Measurements from ENCODE around the gene CEBPG.

DNA sequence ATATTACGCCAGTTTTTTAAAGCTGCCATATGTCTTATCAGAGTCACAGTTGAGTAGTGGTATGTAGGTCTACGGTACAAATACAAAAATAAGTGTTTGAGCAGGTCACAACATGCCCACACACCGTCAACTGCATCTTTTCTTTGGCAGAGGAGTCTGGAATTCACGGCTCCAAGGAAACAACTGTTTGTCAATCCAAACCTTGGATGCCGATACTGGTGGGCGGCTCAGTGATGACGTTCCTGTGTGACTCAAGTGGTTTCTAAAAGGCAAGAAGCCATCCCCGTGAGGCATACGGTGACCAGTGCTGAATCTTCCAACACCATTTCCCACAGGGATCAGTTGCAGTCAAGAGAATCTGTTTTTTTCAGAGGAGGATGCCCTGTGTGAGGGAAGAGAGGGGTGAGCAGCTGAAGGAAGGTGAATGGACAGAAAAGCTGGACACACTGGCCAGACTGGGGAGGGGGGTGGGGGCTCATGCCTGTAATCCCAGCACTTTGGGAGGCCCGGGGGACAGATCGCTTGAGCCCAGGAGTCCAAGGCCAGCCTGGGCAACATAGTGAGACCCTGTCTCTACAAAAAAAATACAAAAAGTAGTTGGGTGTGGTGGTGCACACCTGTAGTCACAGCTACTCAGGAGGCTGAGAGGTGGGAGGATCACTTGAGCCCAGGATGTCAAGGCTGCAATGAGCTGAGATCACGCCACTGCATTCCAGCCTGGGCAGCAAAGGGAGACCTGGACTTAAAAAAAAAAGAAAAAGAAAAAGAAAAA, 22.8 kb upstream of the CEBPG start:
- TF ChIP-seq, protein P1, sequence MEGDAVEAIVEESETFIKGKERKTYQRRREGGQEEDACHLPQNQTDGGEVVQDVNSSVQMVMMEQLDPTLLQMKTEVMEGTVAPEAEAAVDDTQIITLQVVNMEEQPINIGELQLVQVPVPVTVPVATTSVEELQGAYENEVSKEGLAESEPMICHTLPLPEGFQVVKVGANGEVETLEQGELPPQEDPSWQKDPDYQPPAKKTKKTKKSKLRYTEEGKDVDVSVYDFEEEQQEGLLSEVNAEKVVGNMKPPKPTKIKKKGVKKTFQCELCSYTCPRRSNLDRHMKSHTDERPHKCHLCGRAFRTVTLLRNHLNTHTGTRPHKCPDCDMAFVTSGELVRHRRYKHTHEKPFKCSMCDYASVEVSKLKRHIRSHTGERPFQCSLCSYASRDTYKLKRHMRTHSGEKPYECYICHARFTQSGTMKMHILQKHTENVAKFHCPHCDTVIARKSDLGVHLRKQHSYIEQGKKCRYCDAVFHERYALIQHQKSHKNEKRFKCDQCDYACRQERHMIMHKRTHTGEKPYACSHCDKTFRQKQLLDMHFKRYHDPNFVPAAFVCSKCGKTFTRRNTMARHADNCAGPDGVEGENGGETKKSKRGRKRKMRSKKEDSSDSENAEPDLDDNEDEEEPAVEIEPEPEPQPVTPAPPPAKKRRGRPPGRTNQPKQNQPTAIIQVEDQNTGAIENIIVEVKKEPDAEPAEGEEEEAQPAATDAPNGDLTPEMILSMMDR (IDR thresholded peaks at IDR 0.05) = no peak
- TF ChIP-seq POLR2A (IDR thresholded peaks at IDR 0.05) (no peak), EP300 (IDR thresholded peaks at IDR 0.05) (no peak), POLR2AphosphoS5 (IDR thresholded peaks at IDR 0.05) (no peak)
